PC-9 (cell line): ENCODE data around the gene RAVER1. TPM values are rescaled to one million over a fixed set of nuclear protein-coding genes. Genes with fewer than 3 reads are reported as not detected.

Experiments
- BruUV-seq: library from RNA; stranded (reverse); fragments of 400-500 nt; replicated peaks from 2 replicates; lab custom pipeline; 2021; lab: Mats Ljungman, UMichigan
- CTCF ChIA-PET: fragments of 300-600 bp; sonication (Branson Sonifier 250); formaldehyde crosslinking; loops from one replicate; lab custom pipeline; 2022; ENCODE audit warnings: antibody characterized with exemption; lab: Charles Lee
- POLR2A ChIA-PET: fragments of 300-600 bp; sonication (Branson Sonifier 250); formaldehyde crosslinking; loops from one replicate; lab custom pipeline; 2022; ENCODE audit warnings: antibody characterized with exemption; ENCODE audit not compliant: unreplicated experiment; lab: Charles Lee
- DNase-seq, 2 experiments: peaks; one replicate each; pipeline versions ENCODE4 v3.0.0 to v3.0.0-alpha.2; 2015 to 2022; ENCODE audit warnings: mixed read lengths in 1 of 2
- H2AFZ ChIP-seq: fragments of 200-600 bp; sonication (generic); 2 replicates; pipeline ENCODE4 v1.8.1; 2017; ENCODE audit warnings: antibody characterized with exemption
- H3F3A ChIP-seq: fragments of 200-600 bp; sonication (generic); 2 replicates; pipeline ENCODE4 v1.8.1; 2017; ENCODE audit warnings: antibody characterized with exemption, mild to moderate bottlenecking, low read depth; ENCODE audit not compliant: insufficient read depth
- H3K27ac ChIP-seq: fragments of 200-600 bp; sonication (generic); 2 replicates; pipeline ENCODE4 v1.6.1; 2016; ENCODE audit warnings: mixed run types
- H3K27me3 ChIP-seq: fragments of 200-600 bp; sonication (generic); 2 replicates; pipeline ENCODE4 v1.6.1; 2016; ENCODE audit warnings: low read depth, mixed run types; ENCODE audit not compliant: insufficient read depth
- H3K36me3 ChIP-seq: fragments of 200-600 bp; sonication (generic); 2 replicates; pipeline ENCODE4 v1.6.1; 2016; ENCODE audit warnings: low read depth, mixed run types
- H3K4me1 ChIP-seq: fragments of 200-600 bp; sonication (generic); replicated peaks from 2 replicates; pipeline ENCODE4 v1.6.1; 2016; ENCODE audit warnings: mixed run types; ENCODE audit not compliant: insufficient read depth
- H3K4me2 ChIP-seq: fragments of 200-600 bp; sonication (generic); 2 replicates; pipeline ENCODE4 v1.6.1; 2017; ENCODE audit warnings: mixed run types
- H3K4me3 ChIP-seq: fragments of 200-600 bp; sonication (generic); 2 replicates; pipeline ENCODE4 v1.6.1; 2016; ENCODE audit warnings: mixed run types
- H3K79me2 ChIP-seq: fragments of 200-600 bp; sonication (generic); 2 replicates; pipeline ENCODE4 v1.6.1; 2017; ENCODE audit warnings: low read depth, mixed run types
- H3K9me2 ChIP-seq: fragments of 200-600 bp; sonication (generic); 2 replicates; pipeline ENCODE4 v1.8.1; 2017; ENCODE audit warnings: mild to moderate bottlenecking; ENCODE audit not compliant: insufficient read depth
- H3K9me3 ChIP-seq: fragments of 200-600 bp; sonication (generic); 2 replicates; pipeline ENCODE4 v1.8.1; 2016; ENCODE audit warnings: low read depth; ENCODE audit not compliant: insufficient read depth
- H4K20me1 ChIP-seq: fragments of 200-600 bp; sonication (generic); 2 replicates; pipeline ENCODE4 v1.8.1; 2017; ENCODE audit not compliant: insufficient read depth
- CTCF ChIP-seq: fragments of 200-600 bp; sonication (generic); conservative IDR thresholded peaks from 2 replicates; pipeline ENCODE4 v1.6.1; 2017; ENCODE audit warnings: mixed run types, antibody characterized with exemption, mild to moderate bottlenecking, moderate library complexity
- EZH2 ChIP-seq: fragments of 200-600 bp; sonication (generic); IDR thresholded peaks from 2 replicates; pipeline ENCODE4 v1.8.0; 2017; ENCODE audit warnings: antibody characterized with exemption, low read depth
- intact Hi-C: fragments of 100-400 bp; cut with micrococcal nuclease; formaldehyde crosslinking; loops from one replicate; pipeline ENCODE4 v1.10.0; 2022; ENCODE audit not compliant: unreplicated experiment
- total RNA-seq: library from RNA; stranded (reverse); gene quantifications from 2 replicates; pipeline ENCODE4 v1.2.3, GENCODE V29; 2021

RAVER1 gene
- total RNA-seq, 1 experiment from 2014 or later: 52.9 TPM

- H3K4me3 ChIP-seq: peak overlapping the region; percentile 96; the same call in 1 of the 2 replicates
- TF ChIP-seq CTCF: no peak
- TF ChIP-seq EZH2: no peak
- H3K27ac ChIP-seq: peak overlapping the region; percentile 38
- H3K36me3 ChIP-seq: 0 out of 2 replicates have a peak, but pooled peaks cover 3% of the 10 kb centered on the region
- ChIA-PET POLR2A (interaction anchor here (0.6 kb wide), 1 partner anchor 64 kb away, joined by 12 read pairs; the partner anchor contains the start of gene TYK2), CTCF (no interaction called here)
- peak overlapping the region; percentile 90 for H2AFZ ChIP-seq
- BruUV-seq: TSS peak; percentile 15
- no peaks in the 10 kb centered on the region for H4K20me1 ChIP-seq
- intact Hi-C loops: no loop called here
- peaks cover 11% of the 10 kb centered on the region; the same call in 1 of the 2 replicates for H3K79me2 ChIP-seq
- no peak for DNase-seq
- peaks cover 51% of the 10 kb centered on the region for H3F3A ChIP-seq
- H3K4me1 ChIP-seq: peaks cover 14% of the 10 kb centered on the region
- no peaks in the 10 kb centered on the region for H3K9me3 ChIP-seq
- no peaks in the 10 kb centered on the region for H3K9me2 ChIP-seq
- no peaks in the 10 kb centered on the region for H3K27me3 ChIP-seq
- H3K4me2 ChIP-seq: peak overlapping the region; percentile 93
Measured at GRCh38 chr19:10316229-10317044, 16.9 kb downstream of the RAVER1 start.

GRCh38 chr19:10315335-10316214, 17.8 kb downstream of the RAVER1 start, which contains the start of gene FDX2:
FDX2 (minus strand) TSS chr19:10316015; CDS start chr19:10315996, 19 bp downstream.
- TF ChIP-seq EZH2 (no peak), CTCF (no peak)
- Histone ChIP-seq H3K4me1 (peaks cover 14% of the 10 kb centered on the region), H3K79me2 (peaks cover 11% of the 10 kb centered on the region; the same call in 1 of the 2 replicates), H3K4me3 (peak within 1 kb of the TSS; percentile 96), H4K20me1 (no peaks in the 10 kb centered on the region), H3K27me3 (no peaks in the 10 kb centered on the region), H3K9me2 (no peaks in the 10 kb centered on the region), H3K36me3 (no peaks in the 10 kb centered on the region), H3K27ac (peak within 1 kb of the TSS; percentile 38), H2AFZ (peak within 1 kb of the TSS; percentile 90), H3K9me3 (no peaks in the 10 kb centered on the region), H3F3A (peaks cover 51% of the 10 kb centered on the region), H3K4me2 (peak within 1 kb of the TSS; percentile 93)
- ChIA-PET CTCF (interaction anchor here (0.5 to 0.6 kb wide), 2 partner anchors 49 to 290 kb away, joined by 3 to 8 read pairs; no protein-coding TSS in a partner anchor), POLR2A (interaction anchor here (1.0 kb wide), 1 partner anchor 45 kb away, joined by 17 read pairs; the partner anchor contains the start of gene ICAM1)
- DNase-seq: peak; percentile 85 to 87
- BruUV-seq: no TSS peak
- intact Hi-C loops: loop anchor here (2.0 kb wide), 1 partner anchor 47 kb away; no protein-coding TSS in a partner anchor

GRCh38 chr19:10309423-10309822, 23.9 kb downstream of the RAVER1 start, which contains the start of gene ZGLP1:
ZGLP1 (minus strand) TSS chr19:10309815.
- H3F3A ChIP-seq: peaks cover 11% of the 10 kb centered on the region; the same call in 1 of the 2 replicates
- H3K4me3 ChIP-seq: no peak within 1 kb of the TSS
- intact Hi-C loops: no loop called here
- H3K36me3 ChIP-seq: no peaks in the 10 kb centered on the region; the same call in 1 of the 2 replicates
- no peak within 1 kb of the TSS for H3K27ac ChIP-seq
- no peak for TF ChIP-seq EZH2
- no peak for TF ChIP-seq CTCF
- H3K4me1 ChIP-seq: peaks cover 2% of the 10 kb centered on the region
- H3K9me2 ChIP-seq: no peaks in the 10 kb centered on the region
- no peak for DNase-seq
- no peaks in the 10 kb centered on the region for H4K20me1 ChIP-seq
- H3K4me2 ChIP-seq: no peak within 1 kb of the TSS
- H3K27me3 ChIP-seq: no peaks in the 10 kb centered on the region
- no TSS peak for BruUV-seq
- peaks cover 5% of the 10 kb centered on the region; the same call in 1 of the 2 replicates for H3K79me2 ChIP-seq
- no peaks in the 10 kb centered on the region for H3K9me3 ChIP-seq
- no peak within 1 kb of the TSS for H2AFZ ChIP-seq
- POLR2A ChIA-PET: no interaction called here
- CTCF ChIA-PET: no interaction called here
